Measurements from ENCODE around the gene LCE3E.

DNA sequence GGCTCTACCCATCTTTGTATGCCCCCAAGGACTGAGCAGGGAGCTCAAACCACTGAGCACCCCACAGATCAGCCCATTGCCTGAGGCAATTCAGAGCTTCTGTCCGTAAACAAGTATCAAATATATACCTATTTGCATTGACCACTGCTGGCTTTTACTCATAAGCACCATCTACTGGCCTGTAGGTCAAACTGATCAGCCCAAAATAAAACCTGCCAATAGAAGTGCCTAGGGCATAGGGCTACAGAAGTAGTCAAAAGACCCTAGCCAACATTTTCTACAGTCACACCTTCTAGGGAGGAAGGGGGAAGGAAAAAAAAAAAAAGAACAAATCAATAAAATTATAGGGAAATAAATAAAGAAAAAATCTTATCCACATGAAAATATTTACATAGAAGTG is 19.0 kb upstream of the LCE3E start:
- TF ChIP-seq SALL2 (tag by site-specific recombination; IDR thresholded peaks at IDR 0.05; ENCODE audit: borderline replicate concordance) = no peak
- TF ChIP-seq, protein P1, sequence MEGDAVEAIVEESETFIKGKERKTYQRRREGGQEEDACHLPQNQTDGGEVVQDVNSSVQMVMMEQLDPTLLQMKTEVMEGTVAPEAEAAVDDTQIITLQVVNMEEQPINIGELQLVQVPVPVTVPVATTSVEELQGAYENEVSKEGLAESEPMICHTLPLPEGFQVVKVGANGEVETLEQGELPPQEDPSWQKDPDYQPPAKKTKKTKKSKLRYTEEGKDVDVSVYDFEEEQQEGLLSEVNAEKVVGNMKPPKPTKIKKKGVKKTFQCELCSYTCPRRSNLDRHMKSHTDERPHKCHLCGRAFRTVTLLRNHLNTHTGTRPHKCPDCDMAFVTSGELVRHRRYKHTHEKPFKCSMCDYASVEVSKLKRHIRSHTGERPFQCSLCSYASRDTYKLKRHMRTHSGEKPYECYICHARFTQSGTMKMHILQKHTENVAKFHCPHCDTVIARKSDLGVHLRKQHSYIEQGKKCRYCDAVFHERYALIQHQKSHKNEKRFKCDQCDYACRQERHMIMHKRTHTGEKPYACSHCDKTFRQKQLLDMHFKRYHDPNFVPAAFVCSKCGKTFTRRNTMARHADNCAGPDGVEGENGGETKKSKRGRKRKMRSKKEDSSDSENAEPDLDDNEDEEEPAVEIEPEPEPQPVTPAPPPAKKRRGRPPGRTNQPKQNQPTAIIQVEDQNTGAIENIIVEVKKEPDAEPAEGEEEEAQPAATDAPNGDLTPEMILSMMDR (tag by site-specific recombination; IDR thresholded peaks at IDR 0.05) = no peak
- TF ChIP-seq, protein P2, sequence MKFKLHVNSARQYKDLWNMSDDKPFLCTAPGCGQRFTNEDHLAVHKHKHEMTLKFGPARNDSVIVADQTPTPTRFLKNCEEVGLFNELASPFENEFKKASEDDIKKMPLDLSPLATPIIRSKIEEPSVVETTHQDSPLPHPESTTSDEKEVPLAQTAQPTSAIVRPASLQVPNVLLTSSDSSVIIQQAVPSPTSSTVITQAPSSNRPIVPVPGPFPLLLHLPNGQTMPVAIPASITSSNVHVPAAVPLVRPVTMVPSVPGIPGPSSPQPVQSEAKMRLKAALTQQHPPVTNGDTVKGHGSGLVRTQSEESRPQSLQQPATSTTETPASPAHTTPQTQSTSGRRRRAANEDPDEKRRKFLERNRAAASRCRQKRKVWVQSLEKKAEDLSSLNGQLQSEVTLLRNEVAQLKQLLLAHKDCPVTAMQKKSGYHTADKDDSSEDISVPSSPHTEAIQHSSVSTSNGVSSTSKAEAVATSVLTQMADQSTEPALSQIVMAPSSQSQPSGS (tag by site-specific recombination; IDR thresholded peaks at IDR 0.05; ENCODE audit: low read depth) = no peak
- no peak for TF ChIP-seq ZNF660 (tag by site-specific recombination; IDR thresholded peaks at IDR 0.05)
- no peak for TF ChIP-seq ZNF658 (tag by site-specific recombination; IDR thresholded peaks at IDR 0.05)
- TF ChIP-seq ZNF792 (tag by site-specific recombination; IDR thresholded peaks at IDR 0.05) = no peak
- TF ChIP-seq, protein P3, sequence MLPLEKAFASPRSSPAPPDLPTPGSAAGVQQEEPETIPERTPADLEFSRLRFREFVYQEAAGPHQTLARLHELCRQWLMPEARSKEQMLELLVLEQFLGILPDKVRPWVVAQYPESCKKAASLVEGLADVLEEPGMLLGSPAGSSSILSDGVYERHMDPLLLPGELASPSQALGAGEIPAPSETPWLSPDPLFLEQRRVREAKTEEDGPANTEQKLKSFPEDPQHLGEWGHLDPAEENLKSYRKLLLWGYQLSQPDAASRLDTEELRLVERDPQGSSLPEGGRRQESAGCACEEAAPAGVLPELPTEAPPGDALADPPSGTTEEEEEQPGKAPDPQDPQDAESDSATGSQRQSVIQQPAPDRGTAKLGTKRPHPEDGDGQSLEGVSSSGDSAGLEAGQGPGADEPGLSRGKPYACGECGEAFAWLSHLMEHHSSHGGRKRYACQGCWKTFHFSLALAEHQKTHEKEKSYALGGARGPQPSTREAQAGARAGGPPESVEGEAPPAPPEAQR (tag by site-specific recombination; IDR thresholded peaks at IDR 0.05) = no peak
- no peak for TF ChIP-seq YY2 (tag by site-specific recombination; IDR thresholded peaks at IDR 0.05)
- TF ChIP-seq, protein P4, sequence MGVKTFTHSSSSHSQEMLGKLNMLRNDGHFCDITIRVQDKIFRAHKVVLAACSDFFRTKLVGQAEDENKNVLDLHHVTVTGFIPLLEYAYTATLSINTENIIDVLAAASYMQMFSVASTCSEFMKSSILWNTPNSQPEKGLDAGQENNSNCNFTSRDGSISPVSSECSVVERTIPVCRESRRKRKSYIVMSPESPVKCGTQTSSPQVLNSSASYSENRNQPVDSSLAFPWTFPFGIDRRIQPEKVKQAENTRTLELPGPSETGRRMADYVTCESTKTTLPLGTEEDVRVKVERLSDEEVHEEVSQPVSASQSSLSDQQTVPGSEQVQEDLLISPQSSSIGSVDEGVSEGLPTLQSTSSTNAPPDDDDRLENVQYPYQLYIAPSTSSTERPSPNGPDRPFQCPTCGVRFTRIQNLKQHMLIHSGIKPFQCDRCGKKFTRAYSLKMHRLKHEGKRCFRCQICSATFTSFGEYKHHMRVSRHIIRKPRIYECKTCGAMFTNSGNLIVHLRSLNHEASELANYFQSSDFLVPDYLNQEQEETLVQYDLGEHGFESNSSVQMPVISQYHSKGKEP (tag by site-specific recombination; IDR thresholded peaks at IDR 0.05) = no peak
- TF ChIP-seq, protein P5, sequence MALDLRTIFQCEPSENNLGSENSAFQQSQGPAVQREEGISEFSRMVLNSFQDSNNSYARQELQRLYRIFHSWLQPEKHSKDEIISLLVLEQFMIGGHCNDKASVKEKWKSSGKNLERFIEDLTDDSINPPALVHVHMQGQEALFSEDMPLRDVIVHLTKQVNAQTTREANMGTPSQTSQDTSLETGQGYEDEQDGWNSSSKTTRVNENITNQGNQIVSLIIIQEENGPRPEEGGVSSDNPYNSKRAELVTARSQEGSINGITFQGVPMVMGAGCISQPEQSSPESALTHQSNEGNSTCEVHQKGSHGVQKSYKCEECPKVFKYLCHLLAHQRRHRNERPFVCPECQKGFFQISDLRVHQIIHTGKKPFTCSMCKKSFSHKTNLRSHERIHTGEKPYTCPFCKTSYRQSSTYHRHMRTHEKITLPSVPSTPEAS (tag by site-specific recombination; IDR thresholded peaks at IDR 0.05) = no peak
- TF ChIP-seq, protein P6, sequence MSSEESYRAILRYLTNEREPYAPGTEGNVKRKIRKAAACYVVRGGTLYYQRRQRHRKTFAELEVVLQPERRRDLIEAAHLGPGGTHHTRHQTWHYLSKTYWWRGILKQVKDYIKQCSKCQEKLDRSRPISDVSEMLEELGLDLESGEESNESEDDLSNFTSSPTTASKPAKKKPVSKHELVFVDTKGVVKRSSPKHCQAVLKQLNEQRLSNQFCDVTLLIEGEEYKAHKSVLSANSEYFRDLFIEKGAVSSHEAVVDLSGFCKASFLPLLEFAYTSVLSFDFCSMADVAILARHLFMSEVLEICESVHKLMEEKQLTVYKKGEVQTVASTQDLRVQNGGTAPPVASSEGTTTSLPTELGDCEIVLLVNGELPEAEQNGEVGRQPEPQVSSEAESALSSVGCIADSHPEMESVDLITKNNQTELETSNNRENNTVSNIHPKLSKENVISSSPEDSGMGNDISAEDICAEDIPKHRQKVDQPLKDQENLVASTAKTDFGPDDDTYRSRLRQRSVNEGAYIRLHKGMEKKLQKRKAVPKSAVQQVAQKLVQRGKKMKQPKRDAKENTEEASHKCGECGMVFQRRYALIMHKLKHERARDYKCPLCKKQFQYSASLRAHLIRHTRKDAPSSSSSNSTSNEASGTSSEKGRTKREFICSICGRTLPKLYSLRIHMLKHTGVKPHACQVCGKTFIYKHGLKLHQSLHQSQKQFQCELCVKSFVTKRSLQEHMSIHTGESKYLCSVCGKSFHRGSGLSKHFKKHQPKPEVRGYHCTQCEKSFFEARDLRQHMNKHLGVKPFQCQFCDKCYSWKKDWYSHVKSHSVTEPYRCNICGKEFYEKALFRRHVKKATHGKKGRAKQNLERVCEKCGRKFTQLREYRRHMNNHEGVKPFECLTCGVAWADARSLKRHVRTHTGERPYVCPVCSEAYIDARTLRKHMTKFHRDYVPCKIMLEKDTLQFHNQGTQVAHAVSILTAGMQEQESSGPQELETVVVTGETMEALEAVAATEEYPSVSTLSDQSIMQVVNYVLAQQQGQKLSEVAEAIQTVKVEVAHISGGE (tag by site-specific recombination; conservative IDR thresholded peaks at IDR 0.05; ENCODE audit: low read depth) = no peak

All from HEK293 (cell line).